Suprapubic skin (tissue), 4 donors: Measurements from ENCODE around the gene RYR1.

Experiments used
- CTCF ChIP-seq, 2 donors: fragments of 200-600 bp in 1 of 2; fragments of 450-650 bp in 1 of 2; sonication (generic) in 1 of 2; IDR thresholded peaks; one replicate each; pipeline ENCODE4 v1.5.1; 2016 to 2019; ENCODE audit warnings: antibody characterized with exemption in 2 of 2, mild to moderate bottlenecking in 1 of 2, moderate library complexity in 1 of 2
- EP300 ChIP-seq: sonication (generic); formaldehyde crosslinking; IDR thresholded peaks from one replicate; pipeline ENCODE4 v1.6.1; 2017; ENCODE audit warnings: antibody characterized with exemption
- POLR2A ChIP-seq, 2 donors: fragments of 450-650 bp; IDR thresholded peaks; one replicate each; pipeline ENCODE4 v1.6.1; 2017; ENCODE audit warnings: antibody characterized with exemption in 2 of 2, mild to moderate bottlenecking in 2 of 2, moderate library complexity in 2 of 2
- POLR2AphosphoS5 ChIP-seq, 3 donors: sonication (generic); formaldehyde crosslinking; IDR thresholded peaks; one replicate each; pipeline ENCODE4 v1.6.1; 2017; ENCODE audit warnings: antibody characterized with exemption in 3 of 3

DNA sequence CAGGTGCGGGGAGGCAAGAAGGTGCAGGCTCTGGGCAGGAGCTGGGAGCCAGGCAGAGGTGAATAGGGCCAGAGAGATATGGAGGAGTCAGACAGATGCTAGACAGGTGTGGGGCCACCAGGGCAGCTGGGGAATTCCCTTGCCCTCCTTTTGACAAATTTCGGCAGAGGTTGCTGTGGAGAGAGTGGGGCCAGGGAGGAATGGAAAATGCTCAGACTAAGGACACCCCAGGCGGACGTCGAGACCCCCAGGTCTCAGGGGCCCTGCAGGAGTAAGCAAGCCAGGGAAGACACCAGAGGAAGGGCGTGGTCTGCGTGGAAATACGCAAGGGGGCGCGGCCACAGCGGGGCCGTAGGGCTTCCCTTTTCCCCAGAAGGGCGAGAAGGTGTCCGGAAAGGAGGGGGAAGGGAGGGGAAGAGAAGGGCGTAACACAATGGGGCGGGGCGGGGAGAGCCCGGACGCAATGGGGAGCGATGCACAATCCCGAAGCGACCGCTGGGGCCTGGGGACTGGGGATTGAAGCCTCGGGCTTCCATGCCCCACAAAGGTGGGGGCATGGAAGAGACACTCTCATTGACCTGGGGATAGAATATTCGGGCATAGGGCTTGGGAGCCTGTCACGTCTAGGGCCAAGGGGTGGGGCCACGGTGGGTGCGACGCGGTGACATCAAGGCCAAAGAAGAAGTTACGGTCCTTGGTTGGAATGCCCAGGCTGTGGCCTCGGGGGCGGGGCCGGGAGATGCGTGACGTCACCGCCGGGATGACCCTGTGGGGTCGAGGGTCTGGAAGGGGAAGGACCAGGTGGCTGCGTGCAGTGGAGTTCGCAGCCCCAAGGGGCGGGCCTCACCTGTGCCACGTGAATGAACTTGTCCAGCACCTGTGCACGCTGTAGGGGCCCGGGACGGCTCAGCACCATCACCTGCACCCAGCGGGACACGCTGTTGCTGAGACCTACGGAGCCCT, 15.7 kb upstream of the RYR1 start:
- TF ChIP-seq POLR2A (IDR thresholded peaks at IDR 0.05) = no peak
- TF ChIP-seq POLR2AphosphoS5 (IDR thresholded peaks at IDR 0.05) = no peak
- TF ChIP-seq CTCF (IDR thresholded peaks at IDR 0.05) = no peak
- no peak for TF ChIP-seq EP300
